Pancreas (tissue), 10 donors: ENCODE results near the gene MIPEP. TPM values are rescaled to one million over a fixed set of nuclear protein-coding genes. Genes with fewer than 3 reads are reported as not detected.

Source experiments
- ATAC-seq, 4 donors: fragments of 200-7000 bp; cut with Tn5 transposase; one replicate each; pipeline versions ENCODE4 v1.8.0 to v1.9.1; 2020; ENCODE audit warnings: mild to moderate bottlenecking in 4 of 4, moderate library complexity in 4 of 4
- DNase-seq, 6 donors: peaks; one replicate each; pipeline ENCODE4 v3.0.0-alpha.2; 2020
- FAIRE-seq: peaks from 2 replicates; lab custom pipeline; 2012; peaks lifted over from hg19 to GRCh38; lab: Jason Lieb, UNC
- H3K27ac ChIP-seq, 4 donors: fragments of 200-600 bp; sonication (generic); 1 replicate in 3 of 4; 2 replicates in 1 of 4; pipeline versions ENCODE4 v1.5.0 to v1.8.0; 2020
- H3K27me3 ChIP-seq, 4 donors: fragments of 200-600 bp; one replicate each; pipeline ENCODE4 v1.8.0; 2021
- H3K36me3 ChIP-seq, 3 donors: fragments of 200-600 bp; sonication (generic) in 1 of 3; one replicate each; pipeline versions ENCODE4 v1.5.0 to v1.8.0; 2020 to 2021
- H3K4me1 ChIP-seq, 3 donors: fragments of 200-600 bp; one replicate each; pipeline ENCODE4 v1.8.0; 2021
- H3K4me3 ChIP-seq, 4 donors: fragments of 200-600 bp; sonication (generic) in 2 of 4; one replicate each; pipeline versions ENCODE4 v1.5.0 to v1.8.0; 2020 to 2021
- H3K9me3 ChIP-seq, 4 donors: fragments of 200-600 bp; one replicate each; pipeline ENCODE4 v1.8.0; 2021
- WGBS, 2 donors: extraction: QIAGEN DNeasy Blood & Tissue Kit; methylation state at CpG; one replicate each; pipeline ENCODE4 v1.1.7; 2013; 5-methylcytosine and 5-hydroxymethylcytosine counted together
- intact Hi-C, 3 donors: fragments of 100-400 bp; cut with DNase I; formaldehyde crosslinking; loops; one replicate each; pipeline versions ENCODE4 v1.11.1 to v1.14.2; 2022
- polyA plus RNA-seq, 2 donors: library from polyadenylated mRNA; stranded (reverse); fragments of 200-250 nt; gene quantifications; one replicate each; pipeline ENCODE4 v1.2.3, GENCODE V29; 2013
- total RNA-seq, 6 donors: library from RNA; stranded (reverse); fragmentation: NEBNext Ultra II Directional in 4 of 6; extraction: Animal tissue kit (Norgen Biotek cat#: 25700) in 4 of 6; gene quantifications; one replicate each; pipeline versions ENCODE4 v1.2.1 to v1.2.4, GENCODE V29; 2021 to 2023
- TF ChIP-seq, protein P1 (sequence below), 4 donors: fragments of 200-600 bp; sonication (generic) in 3 of 4; IDR thresholded peaks; one replicate each; pipeline versions ENCODE4 v1.5.0 to v1.8.0; 2021; ENCODE audit warnings: antibody characterized with exemption in 4 of 4
- donor health status: healthy with polysubstance abuse.
- donor health status: DM: no; HTN: no; CAD: no; lungs with moderate emphysema.
- donor health status: DM: no; HTN: no; CAD: no.
- donor health status: control.
- donor health status: control.
- donor health status: Bipolar disorder and iron deficiency.
- donor health status: DM: yes; HTN: yes; CAD: no.
- donor health status: DM: no; HTN: no; CAD: no.
- donor health status: DM: no; HTN: no; CAD: no.
- donor health status: DM: yes; HTN: yes; CAD: no.

MIPEP gene
- total and polyA plus RNA-seq, 8 donors, result 8.0 to 12.8 (median 10.6) TPM

DNA sequence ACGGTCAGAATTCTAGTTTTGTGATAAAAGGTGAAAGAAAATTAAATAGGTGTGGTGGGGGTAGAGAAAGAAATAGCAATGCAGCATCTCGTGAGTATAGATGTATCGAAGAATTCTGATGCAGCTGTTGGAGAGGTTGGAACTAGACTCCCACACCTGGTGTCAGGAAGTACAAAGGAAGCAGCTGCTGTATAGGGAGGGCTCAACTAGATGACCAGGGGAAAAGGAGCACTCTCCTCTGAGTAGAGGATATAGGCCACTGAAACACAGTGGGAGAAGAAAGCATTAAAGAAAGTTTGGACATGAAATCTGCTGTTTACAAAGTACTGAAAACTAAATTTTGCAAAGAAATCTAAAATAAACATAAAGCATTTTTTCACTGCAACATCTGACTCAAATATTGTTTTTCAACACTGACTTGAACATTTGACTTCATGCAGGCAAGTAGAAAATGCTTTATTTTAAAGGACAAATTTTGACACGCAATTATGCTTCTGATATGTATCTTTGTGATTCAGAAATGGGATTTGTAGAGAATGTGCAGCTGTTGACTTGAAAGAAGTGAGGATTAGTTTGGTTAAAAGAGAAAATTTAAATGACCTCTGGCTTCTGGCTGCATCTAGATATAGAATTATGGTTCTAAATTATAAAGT is 82.2 kb downstream of the MIPEP start:
- TF ChIP-seq, protein P1, sequence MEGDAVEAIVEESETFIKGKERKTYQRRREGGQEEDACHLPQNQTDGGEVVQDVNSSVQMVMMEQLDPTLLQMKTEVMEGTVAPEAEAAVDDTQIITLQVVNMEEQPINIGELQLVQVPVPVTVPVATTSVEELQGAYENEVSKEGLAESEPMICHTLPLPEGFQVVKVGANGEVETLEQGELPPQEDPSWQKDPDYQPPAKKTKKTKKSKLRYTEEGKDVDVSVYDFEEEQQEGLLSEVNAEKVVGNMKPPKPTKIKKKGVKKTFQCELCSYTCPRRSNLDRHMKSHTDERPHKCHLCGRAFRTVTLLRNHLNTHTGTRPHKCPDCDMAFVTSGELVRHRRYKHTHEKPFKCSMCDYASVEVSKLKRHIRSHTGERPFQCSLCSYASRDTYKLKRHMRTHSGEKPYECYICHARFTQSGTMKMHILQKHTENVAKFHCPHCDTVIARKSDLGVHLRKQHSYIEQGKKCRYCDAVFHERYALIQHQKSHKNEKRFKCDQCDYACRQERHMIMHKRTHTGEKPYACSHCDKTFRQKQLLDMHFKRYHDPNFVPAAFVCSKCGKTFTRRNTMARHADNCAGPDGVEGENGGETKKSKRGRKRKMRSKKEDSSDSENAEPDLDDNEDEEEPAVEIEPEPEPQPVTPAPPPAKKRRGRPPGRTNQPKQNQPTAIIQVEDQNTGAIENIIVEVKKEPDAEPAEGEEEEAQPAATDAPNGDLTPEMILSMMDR (IDR thresholded peaks at IDR 0.05), result no peak
- no peaks in the 10 kb centered on the region for H3K36me3 ChIP-seq
- no peak overlapping the region for H3K4me3 ChIP-seq
- no peaks in the 10 kb centered on the region for H3K9me3 ChIP-seq
- peaks cover 0 to 6% (median 0%) of the 10 kb centered on the region in 3 donors for H3K4me1 ChIP-seq
- intact Hi-C loops, result no loop called here
- ATAC-seq (no peak), FAIRE-seq (no peak), DNase-seq (no peak)
- WGBS, 2 donors, result 65 to 66% methylated on average over 4 of the region's 4 CpGs
- no peaks in the 10 kb centered on the region for H3K27me3 ChIP-seq
- H3K27ac ChIP-seq, result no peak overlapping the region

DNA sequence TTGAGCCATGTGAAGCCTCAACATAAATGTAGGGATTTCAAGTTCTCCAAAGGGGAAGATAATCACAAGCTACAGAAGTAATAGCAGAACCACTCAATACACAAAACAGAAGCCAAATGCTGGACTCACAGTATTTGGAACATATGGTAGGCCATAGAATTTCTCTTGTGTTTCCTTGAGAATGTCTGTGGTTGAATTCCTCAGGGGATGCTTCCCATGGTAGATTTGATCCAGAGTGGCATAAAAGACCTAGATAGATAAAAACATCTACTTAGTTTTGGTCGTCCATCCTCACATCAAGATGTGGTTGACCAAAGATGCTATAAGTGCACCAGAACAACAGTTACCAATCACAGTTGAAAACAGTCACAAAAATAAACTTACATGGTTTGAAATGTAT is 83.4 kb downstream of the MIPEP start:
- ATAC-seq, result no peak
- Histone ChIP-seq H3K27ac (no peak overlapping the region), H3K4me3 (no peak overlapping the region), H3K36me3 (no peaks in the 10 kb centered on the region), H3K4me1 (peaks cover 0 to 6% (median 0%) of the 10 kb centered on the region in 3 donors), H3K9me3 (no peaks in the 10 kb centered on the region), H3K27me3 (no peaks in the 10 kb centered on the region)
- DNase-seq, result no peak
- 94 to 96% methylated on average over 1 of the region's 1 CpG for WGBS, 2 donors
- intact Hi-C loops, result no loop called here
- TF ChIP-seq, protein P1 (IDR thresholded peaks at IDR 0.05), result no peak
- no peak for FAIRE-seq

DNA sequence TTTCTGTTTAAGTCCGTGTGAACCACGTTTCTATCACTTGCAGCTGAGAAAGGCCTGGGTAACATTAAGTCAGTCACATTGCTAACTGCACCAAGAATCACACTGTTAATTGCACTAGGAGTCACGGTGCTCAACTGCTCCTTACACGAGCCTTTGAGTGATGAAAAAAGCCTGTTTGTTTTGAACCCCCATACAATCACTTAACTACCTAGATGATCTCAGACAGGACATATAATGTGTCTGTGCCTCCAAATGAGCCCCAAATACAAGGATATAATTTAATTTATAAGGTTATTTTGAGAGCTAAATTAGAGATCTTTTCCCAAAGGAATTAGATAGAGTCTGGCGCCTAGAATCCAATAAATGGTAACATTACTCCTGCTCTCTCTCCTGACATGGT is 84.1 kb downstream of the MIPEP start:
- Histone ChIP-seq H3K9me3 (no peaks in the 10 kb centered on the region), H3K4me1 (peaks cover 0 to 6% (median 0%) of the 10 kb centered on the region in 3 donors), H3K36me3 (no peaks in the 10 kb centered on the region), H3K4me3 (no peak overlapping the region), H3K27me3 (no peaks in the 10 kb centered on the region), H3K27ac (no peak overlapping the region)
- TF ChIP-seq, protein P1 (IDR thresholded peaks at IDR 0.05), result no peak
- ATAC-seq (no peak), FAIRE-seq (no peak), DNase-seq (no peak)
- 72 to 75% methylated on average over 5 of the region's 5 CpGs for WGBS, 2 donors
- intact Hi-C loops, result no loop called here

DNA sequence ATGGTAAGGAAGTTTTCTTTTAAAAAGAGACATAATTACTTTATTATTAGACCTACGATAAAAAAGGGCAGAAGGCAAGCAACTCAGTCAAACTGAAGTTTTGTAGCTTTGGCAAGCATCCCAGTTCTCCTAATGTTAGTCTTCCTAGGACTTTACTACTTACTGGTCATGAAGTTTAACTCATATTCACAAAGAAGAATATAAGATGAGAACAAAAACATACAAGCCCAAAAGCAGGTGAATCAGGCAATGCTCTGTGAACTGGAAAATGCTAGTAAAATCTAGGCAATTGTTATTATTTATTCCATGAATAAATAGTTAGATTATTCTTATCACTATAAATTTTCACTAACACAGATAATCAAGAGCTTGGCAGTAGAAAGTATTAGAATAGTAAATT is 85.0 kb downstream of the MIPEP start:
- FAIRE-seq (no peak), DNase-seq (no peak), ATAC-seq (no peak)
- WGBS, 2 donors, result 68 to 89% methylated on average over 1 of the region's 1 CpG
- H3K4me1 ChIP-seq, result peaks cover 0 to 6% (median 0%) of the 10 kb centered on the region in 3 donors
- no peaks in the 10 kb centered on the region for H3K27me3 ChIP-seq
- H3K27ac ChIP-seq, result no peak overlapping the region
- no peaks in the 10 kb centered on the region for H3K9me3 ChIP-seq
- no peaks in the 10 kb centered on the region for H3K36me3 ChIP-seq
- H3K4me3 ChIP-seq, result no peak overlapping the region
- TF ChIP-seq, protein P1 (IDR thresholded peaks at IDR 0.05), result no peak
- intact Hi-C loops, result no loop called here

DNA sequence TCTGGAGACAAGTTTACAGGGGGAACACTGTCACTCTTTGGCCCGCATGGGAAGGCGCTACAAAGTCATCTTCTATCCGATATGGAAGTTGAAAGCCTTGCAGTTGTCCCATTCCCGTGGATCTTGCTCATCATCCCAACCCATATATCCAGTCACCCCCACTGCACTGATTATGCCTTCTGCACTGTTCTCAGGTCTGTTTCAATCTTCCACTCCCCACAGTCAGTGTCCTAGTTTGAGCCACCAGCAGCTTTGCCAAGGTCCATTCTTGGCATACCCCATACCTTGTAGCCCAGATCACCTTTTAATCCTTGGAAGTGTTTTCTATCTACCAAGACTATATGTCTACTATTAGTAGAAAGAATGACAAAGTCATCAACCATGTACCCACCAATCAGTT is 88.1 kb downstream of the MIPEP start:
- intact Hi-C loops, result no loop called here
- no peak for FAIRE-seq

More for the DNA sequence above, 88.1 kb downstream of the MIPEP start:
- Histone ChIP-seq H3K4me1 (peaks cover 0 to 6% (median 0%) of the 10 kb centered on the region in 3 donors), H3K27ac (no peak overlapping the region), H3K27me3 (no peaks in the 10 kb centered on the region), H3K9me3 (no peaks in the 10 kb centered on the region), H3K4me3 (no peak overlapping the region), H3K36me3 (no peaks in the 10 kb centered on the region)
- DNase-seq, result no peak
- WGBS, 2 donors, result 92 to 94% methylated on average over 4 of the region's 4 CpGs
- ATAC-seq, result no peak
- TF ChIP-seq, protein P1 (IDR thresholded peaks at IDR 0.05), result no peak
